ENCODE results near the gene SHCBP1L. TPM values are rescaled to one million over a fixed set of nuclear protein-coding genes. Genes with fewer than 3 reads are reported as not detected.

The SHCBP1L gene
- total RNA-seq, 1 experiment from 2014 or later = not detected

- Histone ChIP-seq H3K36me3 (ENCODE audit: insufficient read depth, low read length, poor library complexity, severe bottlenecking) (peaks cover 100% of the 10 kb centered on the region), H3K27ac (ENCODE audit: low read depth, low read length, poor library complexity, severe bottlenecking) (no peak overlapping the region), H3K4me1 (ENCODE audit: insufficient read depth, low read length, poor library complexity, severe bottlenecking) (no peaks in the 10 kb centered on the region), H3K4me3 (ENCODE audit: low read depth, low read length, poor library complexity, severe bottlenecking) (no peak overlapping the region), H3K9me3 (ENCODE audit: low read depth, low read length, poor library complexity, severe bottlenecking) (no peaks in the 10 kb centered on the region), H3K27me3 (replicated peaks; ENCODE audit: insufficient read depth, low read depth, low read length, poor library complexity) (no peaks in the 10 kb centered on the region)
- intact Hi-C loops (cut with micrococcal nuclease; ENCODE audit: unreplicated experiment) = no loop called here
- TF ChIP-seq EZH2 (IDR thresholded peaks at IDR 0.05; ENCODE audit: borderline replicate concordance, low read depth, low read length, poor library complexity, severe bottlenecking) = no peak
- no peak for TF ChIP-seq CTCF (conservative IDR thresholded peaks at IDR 0.05; ENCODE audit: low read depth, low read length)
- ChIA-PET POLR2A (ENCODE audit: low non-redundant PET) (interaction anchor here (0.7 kb wide), 1 partner anchor 764 kb away, joined by 4 read pairs; no protein-coding TSS in a partner anchor), CTCF (no interaction called here)
- DNase-seq (ENCODE audit: low spot score) = no peak
- BruUV-seq (replicated peaks) = no TSS peak
Measured at GRCh38 chr1:182862827-182863226, 90.1 kb downstream of the SHCBP1L start.

- POLR2A ChIA-PET (ENCODE audit: low non-redundant PET) = no interaction called here
- TF ChIP-seq EZH2 (IDR thresholded peaks at IDR 0.05; ENCODE audit: borderline replicate concordance, low read depth, low read length, poor library complexity, severe bottlenecking) (no peak), CTCF (conservative IDR thresholded peaks at IDR 0.05; ENCODE audit: low read depth, low read length) (no peak)
- intact Hi-C loops (cut with micrococcal nuclease; ENCODE audit: unreplicated experiment) = loop anchor here (2.0 kb wide), 1 partner anchor 17 kb away; no protein-coding TSS in a partner anchor
- Histone ChIP-seq H3K4me1 (ENCODE audit: insufficient read depth, low read length, poor library complexity, severe bottlenecking) (no peaks in the 10 kb centered on the region), H3K9me3 (ENCODE audit: low read depth, low read length, poor library complexity, severe bottlenecking) (no peaks in the 10 kb centered on the region), H3K27me3 (replicated peaks; ENCODE audit: insufficient read depth, low read depth, low read length, poor library complexity) (no peaks in the 10 kb centered on the region), H3K27ac (ENCODE audit: low read depth, low read length, poor library complexity, severe bottlenecking) (no peak overlapping the region), H3K36me3 (ENCODE audit: insufficient read depth, low read length, poor library complexity, severe bottlenecking) (peaks cover 100% of the 10 kb centered on the region), H3K4me3 (ENCODE audit: low read depth, low read length, poor library complexity, severe bottlenecking) (no peak overlapping the region)
- no peak for DNase-seq (ENCODE audit: low spot score)
- CTCF ChIA-PET = no interaction called here
- BruUV-seq (replicated peaks) = no TSS peak
Measured at GRCh38 chr1:182861994-182862393, 91.0 kb downstream of the SHCBP1L start.

- Histone ChIP-seq H3K27ac (ENCODE audit: low read depth, low read length, poor library complexity, severe bottlenecking) (no peak overlapping the region), H3K4me1 (ENCODE audit: insufficient read depth, low read length, poor library complexity, severe bottlenecking) (no peaks in the 10 kb centered on the region), H3K36me3 (ENCODE audit: insufficient read depth, low read length, poor library complexity, severe bottlenecking) (peaks cover 100% of the 10 kb centered on the region), H3K9me3 (ENCODE audit: low read depth, low read length, poor library complexity, severe bottlenecking) (no peaks in the 10 kb centered on the region), H3K4me3 (ENCODE audit: low read depth, low read length, poor library complexity, severe bottlenecking) (no peak overlapping the region), H3K27me3 (replicated peaks; ENCODE audit: insufficient read depth, low read depth, low read length, poor library complexity) (no peaks in the 10 kb centered on the region)
- no peak for TF ChIP-seq EZH2 (IDR thresholded peaks at IDR 0.05; ENCODE audit: borderline replicate concordance, low read depth, low read length, poor library complexity, severe bottlenecking)
- no peak for TF ChIP-seq CTCF (conservative IDR thresholded peaks at IDR 0.05; ENCODE audit: low read depth, low read length)
- ChIA-PET POLR2A (ENCODE audit: low non-redundant PET) (no interaction called here), CTCF (no interaction called here)
- BruUV-seq (replicated peaks) = no TSS peak
- DNase-seq (ENCODE audit: low spot score) = no peak
- intact Hi-C loops (cut with micrococcal nuclease; ENCODE audit: unreplicated experiment) = loop anchor here (2.0 kb wide), 1 partner anchor 18 kb away; no protein-coding TSS in a partner anchor
Measured at GRCh38 chr1:182860658-182861057, 92.3 kb downstream of the SHCBP1L start.

Measured in A673 (cell line).